GM19395 (cell line): ENCODE measurements around the gene GPX7.
A peak's percentile ranks its signal among the peaks of the same experiment; 100 is the strongest.

Experiments
- ATAC-seq: cut with Tn5 transposase; IDR thresholded peaks from one replicate; pipeline ENCODE4 v1.9.1; 2021; ENCODE audit warnings: mild to moderate bottlenecking, moderate library complexity; ENCODE audit not compliant: unreplicated experiment

The GPX7 gene

GRCh38 chr1:52627028-52627427 is 24.9 kb downstream of the GPX7 start:
- no peak for ATAC-seq

- no peak for ATAC-seq
Observed at GRCh38 chr1:52628614-52629324, 26.6 kb downstream of the GPX7 start.

GRCh38 chr1:52629325-52629643 is 27.1 kb downstream of the GPX7 start:
- no peak for ATAC-seq

- no peak for ATAC-seq
Observed at GRCh38 chr1:52629667-52630066, 27.5 kb downstream of the GPX7 start.

DNA sequence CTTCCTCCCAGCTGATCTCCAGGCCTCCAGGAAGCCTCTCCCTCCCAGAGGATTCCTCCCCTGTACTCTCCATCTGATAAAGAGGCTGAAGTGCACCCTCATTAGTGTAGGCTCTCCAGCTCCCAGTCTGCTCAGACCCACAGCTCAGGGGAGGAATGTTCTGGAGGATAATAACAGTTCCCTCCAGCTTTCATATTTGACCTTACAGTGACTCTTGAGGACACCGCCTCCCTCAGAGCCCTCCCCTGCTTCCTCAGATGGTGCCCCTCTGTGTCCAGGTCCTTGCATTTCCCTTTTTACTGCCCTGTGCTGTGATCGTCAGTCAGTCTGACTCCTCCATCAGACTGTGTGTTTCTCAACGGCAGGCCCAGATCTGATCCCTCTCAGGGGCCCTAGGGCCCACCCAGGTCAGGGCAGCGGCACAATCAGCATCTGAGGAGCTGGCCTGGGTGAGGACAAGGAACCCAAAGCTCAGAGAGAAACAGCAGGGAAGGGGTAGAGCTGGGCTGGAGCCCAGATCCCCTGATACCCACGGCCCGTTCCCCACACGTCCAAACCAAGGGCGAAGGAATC is 29.7 kb downstream of the GPX7 start:
- ATAC-seq, result no peak

DNA sequence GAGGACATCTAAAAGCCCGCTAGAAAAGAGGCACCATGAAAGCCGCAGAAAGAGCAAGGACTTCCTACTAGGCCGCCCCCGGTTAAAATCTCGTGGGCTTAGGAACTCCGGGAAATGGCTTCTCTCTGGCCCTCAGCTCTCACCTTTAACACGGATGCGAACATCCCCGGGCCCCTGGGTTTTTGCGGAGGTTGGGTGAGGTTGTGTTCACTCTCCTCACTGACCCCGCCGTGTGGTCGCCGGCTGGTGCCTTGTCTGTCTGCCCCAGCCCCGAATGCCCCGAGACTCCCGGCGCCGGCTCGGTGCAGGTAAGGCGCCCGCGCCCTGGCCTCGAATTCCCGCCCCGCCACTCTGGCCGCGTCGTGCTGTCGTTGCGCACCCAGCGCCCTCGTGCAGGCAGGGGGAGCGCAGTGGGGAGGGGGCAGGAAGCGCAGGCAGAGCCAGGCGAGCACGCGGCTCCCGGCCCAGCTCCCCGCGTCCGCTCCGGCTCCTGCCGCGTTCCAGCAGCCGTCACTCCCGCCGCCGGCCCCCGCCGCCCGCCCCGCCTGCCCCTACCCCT is 30.6 kb downstream of the GPX7 start, which contains the start of gene SHISAL2A:
SHISAL2A (plus strand) TSS at position 437 of the 559 bp plus-strand sequence. CDS start 326 bp downstream, outside the sequence.
- ATAC-seq, result no peak

DNA sequence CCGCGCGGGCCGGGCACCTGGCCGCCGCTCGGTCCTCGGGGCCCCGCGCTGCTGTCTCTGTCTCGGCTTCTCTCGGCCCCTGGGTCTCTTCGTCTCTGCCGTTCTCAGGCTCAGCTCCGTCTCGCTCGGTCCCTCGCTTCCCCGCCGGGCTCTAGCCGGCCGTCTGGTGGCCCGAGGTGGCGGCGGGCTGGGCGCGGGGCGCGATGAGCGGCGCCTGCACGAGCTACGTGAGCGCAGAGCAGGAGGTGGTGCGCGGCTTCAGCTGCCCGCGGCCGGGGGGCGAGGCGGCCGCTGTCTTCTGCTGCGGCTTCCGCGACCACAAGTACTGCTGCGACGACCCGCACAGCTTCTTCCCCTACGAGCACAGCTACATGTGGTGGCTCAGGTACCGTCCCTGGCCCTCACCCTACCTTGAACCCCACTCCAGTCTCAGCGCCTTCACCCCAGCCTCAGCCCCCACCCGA is 31.2 kb downstream of the GPX7 start:
- ATAC-seq, result no peak

- ATAC-seq, result no peak
Observed at GRCh38 chr1:52634111-52634510, 31.9 kb downstream of the GPX7 start.

DNA sequence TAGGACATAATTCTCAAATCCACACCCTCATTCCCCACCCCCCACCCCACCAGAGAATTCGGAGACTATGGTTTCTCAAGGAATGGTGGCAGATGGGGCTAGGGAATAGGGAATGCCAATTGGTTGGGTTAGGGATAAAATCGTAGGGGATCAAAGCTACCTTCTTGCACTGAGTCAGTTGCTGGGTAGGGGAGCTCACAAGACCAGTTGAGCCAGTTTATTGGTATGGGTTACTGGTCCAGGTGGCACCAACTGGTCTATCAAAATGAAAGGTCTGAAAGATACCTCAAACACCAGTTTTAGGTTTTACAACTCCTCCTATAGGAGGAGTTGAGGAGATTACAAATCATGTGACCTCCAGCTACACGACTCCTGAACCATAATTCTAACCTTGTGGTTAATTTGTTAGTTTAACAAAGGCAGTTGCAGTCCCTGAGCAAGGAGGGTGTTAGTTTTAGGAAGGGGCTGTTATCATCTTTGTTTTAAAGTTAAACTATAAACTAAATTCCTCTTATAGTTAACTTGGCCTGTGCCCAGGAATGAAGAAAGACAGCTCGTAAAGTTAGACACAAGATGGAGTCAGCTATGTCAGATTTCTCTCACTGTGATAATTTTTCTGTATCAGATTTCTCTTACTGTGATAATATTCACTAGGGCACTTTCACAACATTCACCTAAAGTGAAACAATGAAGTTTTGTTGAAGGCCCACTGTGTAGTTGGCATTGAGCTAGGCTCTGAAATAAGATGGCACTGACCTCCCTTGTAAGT is 33.3 kb downstream of the GPX7 start:
- no peak for ATAC-seq

GRCh38 chr1:52636721-52637695 is 34.8 kb downstream of the GPX7 start:
- peak; percentile 86 for ATAC-seq

- ATAC-seq, result no peak
Observed at GRCh38 chr1:52637946-52638345, 35.8 kb downstream of the GPX7 start.

DNA sequence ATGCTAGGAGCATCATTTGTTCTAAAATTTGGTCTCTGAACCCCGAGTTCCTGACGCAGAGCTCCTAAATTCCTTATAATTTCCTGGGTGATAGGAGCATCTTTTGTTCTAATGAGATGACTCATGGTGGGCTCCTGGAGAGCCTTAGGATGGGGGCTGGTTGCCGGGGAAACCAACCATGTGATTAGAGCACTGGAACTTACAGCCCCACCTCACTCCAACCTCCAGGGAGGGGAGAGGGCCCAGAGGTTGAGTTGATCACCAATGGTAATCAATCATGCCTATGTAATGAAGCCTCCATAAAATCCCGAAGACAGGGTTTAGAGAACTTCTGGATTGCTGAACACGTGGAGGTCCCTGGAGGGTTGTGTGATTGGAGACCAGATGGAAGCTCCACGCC is 38.5 kb downstream of the GPX7 start:
- ATAC-seq, result no peak

- no peak for ATAC-seq
Observed at GRCh38 chr1:52641307-52641706, 39.1 kb downstream of the GPX7 start.

GRCh38 chr1:52645261-52645660 is 43.1 kb downstream of the GPX7 start:
- ATAC-seq, result no peak

GRCh38 chr1:52651904-52652303 is 49.7 kb downstream of the GPX7 start:
- no peak for ATAC-seq

DNA sequence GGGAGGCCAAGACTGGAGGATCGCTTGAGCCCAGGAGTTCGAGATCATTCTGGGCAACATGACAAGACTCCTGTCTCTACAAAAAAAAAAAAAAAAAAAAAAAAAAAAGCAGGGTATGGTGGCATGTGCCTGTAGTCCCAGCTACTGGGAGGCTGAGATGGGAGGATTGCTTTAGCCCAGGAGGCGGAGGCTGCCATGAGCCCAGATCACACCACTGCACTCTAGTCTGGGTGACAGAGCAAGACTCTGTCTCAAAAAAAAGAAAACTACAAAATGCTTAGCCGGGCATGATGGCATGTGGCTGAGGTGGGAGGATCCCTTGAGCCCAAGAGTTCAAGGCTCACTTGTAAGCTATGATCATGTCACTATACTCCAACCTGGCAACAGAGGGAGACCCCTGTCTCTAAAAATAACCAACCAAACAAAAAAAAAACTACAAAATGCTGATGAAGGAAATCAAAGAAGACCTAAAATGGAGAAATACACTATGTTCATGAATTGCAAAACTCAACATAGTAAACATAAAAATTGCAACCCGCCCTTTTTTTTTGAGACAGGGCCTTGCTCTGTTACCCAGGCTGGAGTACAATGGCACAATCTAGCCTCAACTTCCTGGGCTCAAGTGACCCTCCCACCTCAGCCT is 51.2 kb downstream of the GPX7 start:
- ATAC-seq, result no peak

DNA sequence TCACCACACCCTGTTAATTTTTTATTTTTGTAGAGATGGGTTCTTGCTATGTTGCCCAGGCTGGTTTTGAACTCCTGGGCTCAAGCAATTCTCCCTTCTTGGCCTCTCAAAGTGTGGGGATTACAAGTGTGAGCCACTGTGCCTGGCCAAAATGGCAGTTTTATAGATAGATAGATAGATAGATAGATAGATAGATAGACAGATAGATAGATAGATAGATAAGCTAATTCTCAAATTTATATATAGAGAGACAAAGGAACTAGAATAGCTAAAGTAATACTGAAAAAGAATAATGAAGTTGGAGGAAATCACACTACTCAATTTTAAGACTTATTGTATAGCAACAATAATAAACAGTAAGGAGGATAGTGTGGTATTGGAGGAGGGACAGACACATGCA is 51.9 kb downstream of the GPX7 start:
- ATAC-seq, result no peak

- ATAC-seq, result no peak
Observed at GRCh38 chr1:52657702-52658101, 55.5 kb downstream of the GPX7 start.
